SH-SY5Y (cell line): ENCODE data around the gene NLGN2.

ENCODE experiments used
- GATA2 ChIP-seq: IDR thresholded peaks from 2 replicates; pipeline ENCODE4 v1.6.1; 2011; ENCODE audit warnings: mild to moderate bottlenecking, low read depth, low read length
- GATA3 ChIP-seq: IDR thresholded peaks from 2 replicates; pipeline ENCODE4 v1.6.1; 2011; ENCODE audit warnings: low read depth, mild to moderate bottlenecking, low read length, moderate library complexity

DNA sequence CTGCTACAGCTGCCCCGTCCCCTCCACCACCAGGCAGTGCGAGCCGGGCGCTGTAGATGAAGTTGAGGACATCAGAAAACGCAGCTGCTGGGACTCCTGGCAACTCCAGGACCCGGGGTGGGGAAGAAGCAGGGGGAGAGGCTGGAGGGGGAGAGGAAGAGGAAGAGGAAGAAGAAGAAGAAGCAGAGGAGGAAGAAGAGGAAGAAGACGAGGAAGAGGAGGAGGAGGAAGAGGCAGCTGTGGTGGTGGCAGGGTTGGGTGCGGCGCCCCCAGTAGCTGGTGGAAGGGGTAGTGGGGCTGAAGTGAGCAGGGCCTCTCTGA, 58.6 kb downstream of the NLGN2 start:
- TF ChIP-seq GATA2 (no peak), GATA3 (no peak)
